Ovary (tissue), 1 donor: Measurements from ENCODE around the gene CPXM2.

Source experiments
- EP300 ChIP-seq: sonication (generic); formaldehyde crosslinking; IDR thresholded peaks from one replicate; pipeline ENCODE4 v1.6.1; 2017; ENCODE audit warnings: antibody characterized with exemption
- POLR2A ChIP-seq: fragments of 450-650 bp; IDR thresholded peaks from one replicate; pipeline ENCODE4 v1.6.1; 2017; ENCODE audit warnings: antibody characterized with exemption, mild to moderate bottlenecking, moderate library complexity

DNA sequence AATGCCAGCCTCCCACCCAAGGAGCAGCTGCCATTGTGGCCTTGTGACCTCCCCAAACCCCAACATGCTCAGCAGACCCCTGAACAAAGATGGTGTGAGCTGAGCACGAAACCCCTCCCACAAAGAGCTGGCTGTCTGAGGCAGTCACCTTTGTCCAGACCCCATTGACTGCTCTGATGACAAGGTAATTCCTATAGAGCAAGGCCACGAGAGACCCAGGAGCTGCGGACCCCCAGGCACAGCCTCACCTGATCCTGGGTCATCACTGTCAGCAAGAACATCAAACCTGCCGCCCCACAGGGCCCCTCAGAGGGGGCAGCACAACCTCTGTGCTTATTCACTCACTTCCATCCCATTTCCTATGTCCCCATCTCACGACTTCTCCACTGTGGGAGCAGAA lies 102.6 kb downstream of the CPXM2 start:
- TF ChIP-seq EP300 (no peak), POLR2A (no peak)
